H1 (cell line): ENCODE data around the gene PTS. TPM values are rescaled to one million over a fixed set of nuclear protein-coding genes. Genes with fewer than 3 reads are reported as not detected.

ENCODE experiments used
- EP300 ChIP-seq, 2 experiments: IDR thresholded peaks; 1 replicate in 1 of 2; 2 replicates in 1 of 2; pipeline ENCODE4 v1.6.1; 2011 to 2012; ENCODE audit warnings: low read depth in 2 of 2, low read length in 2 of 2, mild to moderate bottlenecking in 2 of 2, borderline replicate concordance in 1 of 2, inconsistent platforms in 1 of 2, moderate library complexity in 1 of 2
- GABPA ChIP-seq: IDR thresholded peaks from 2 replicates; pipeline ENCODE4 v1.6.1; 2011; ENCODE audit warnings: mild to moderate bottlenecking, low read length, moderate library complexity, borderline replicate concordance; ENCODE audit not compliant: insufficient read depth
- MAFK ChIP-seq: IDR thresholded peaks from 2 replicates; pipeline ENCODE4 v1.6.1; 2012; ENCODE audit warnings: low read depth, mild to moderate bottlenecking, improper control_type of control experiment, low read length
- polyA plus RNA-seq, 7 experiments: library from polyadenylated mRNA; depleted of rRNA in 3 of 7; stranded (reverse) in 5 of 7; unstranded in 2 of 7; fragments of >200 nt in 5 of 7; fragments of 200-250 nt in 2 of 7; gene quantifications; 1 replicate in 5 of 7; 2 replicates in 1 of 7; 4 replicates in 1 of 7; pipeline versions ENCODE4 v1.2.1 to v1.2.3, GENCODE V29; 2011 to 2013; ENCODE audit warnings: missing spikeins in 2 of 7, mixed read lengths in 2 of 7
- total RNA-seq: library from RNA; stranded (reverse); fragmentation: NEBNext Ultra II Directional; extraction: Animal tissue kit (Norgen Biotek cat#: 25700); gene quantifications from 2 replicates; pipeline ENCODE4 v1.2.1, GENCODE V29; 2021

The PTS gene
- total and polyA plus RNA-seq, 2 of the 8 experiments (the other 6 are each of a cell fraction or from before 2014, with no cell fraction given), result 18.3 to 25.9 TPM

DNA sequence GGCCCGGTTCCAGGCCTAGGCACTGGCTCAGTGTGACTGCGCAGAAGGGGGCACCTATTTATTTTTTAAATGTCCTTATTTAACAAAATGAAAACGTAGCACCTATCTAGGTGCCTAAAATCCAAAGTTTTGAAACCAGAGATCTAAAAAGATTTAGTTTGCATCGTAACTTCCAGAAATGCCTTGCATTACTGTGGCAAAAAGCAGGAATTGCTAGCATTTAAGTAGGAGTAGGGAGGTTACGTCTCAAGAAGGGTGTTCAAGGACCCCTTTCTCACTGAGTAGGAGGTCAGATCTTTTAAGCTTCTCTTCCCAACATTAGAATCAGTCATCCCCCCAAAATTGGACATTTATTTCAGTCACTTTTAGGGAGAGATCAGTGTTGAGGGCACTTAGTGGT is 42.2 kb downstream of the PTS start (continued):
- TF ChIP-seq EP300 (IDR thresholded peaks at IDR 0.05; ENCODE audit: borderline replicate concordance in 1 of 2, low read depth in 2 of 2, low read length in 2 of 2), result no peak
- no peak for TF ChIP-seq MAFK
- TF ChIP-seq GABPA, result no peak
- TF ChIP-seq, all 59 proteins: peak for 0
